Hippocampal formation (tissue), 2 donors: Measurements from ENCODE around the gene BMP8B.
"Not testable (repeated sequence)": the region's sequence is repeated elsewhere in the genome, so short reads cannot be mapped to it uniquely, and the experiment has no call there.

Experiments used
- DNase-seq, 2 donors: peaks; one replicate each; lab custom pipeline; 2025; lab: John Stamatoyannopoulos, UW

BMP8B gene

GRCh38 chr1:39778463-39779099 lies 10.1 kb downstream of the BMP8B start:
- not testable (repeated sequence) for DNase-seq

- DNase-seq, result not testable (repeated sequence)
Observed at GRCh38 chr1:39777896-39778295, 10.8 kb downstream of the BMP8B start.

GRCh38 chr1:39777306-39777705 lies 11.4 kb downstream of the BMP8B start:
- no peak for DNase-seq

GRCh38 chr1:39776886-39777285 lies 11.8 kb downstream of the BMP8B start:
- DNase-seq, result no peak

GRCh38 chr1:39776400-39776713 lies 12.3 kb downstream of the BMP8B start:
- DNase-seq, result no peak

GRCh38 chr1:39775676-39776399 lies 12.8 kb downstream of the BMP8B start:
- not testable (repeated sequence) for DNase-seq

GRCh38 chr1:39775141-39775540 lies 13.5 kb downstream of the BMP8B start:
- DNase-seq, result not testable (repeated sequence)

- not testable (repeated sequence) for DNase-seq
Observed at GRCh38 chr1:39773369-39773979, 15.2 kb downstream of the BMP8B start.

- not testable (repeated sequence) for DNase-seq
Observed at GRCh38 chr1:39771022-39771532, 17.6 kb downstream of the BMP8B start, which contains the start of gene OXCT2. Gene OXCT2 (minus strand): TSS chr1:39771348. CDS start chr1:39771255, 93 bp downstream.

GRCh38 chr1:39770100-39771021 lies 18.3 kb downstream of the BMP8B start:
- DNase-seq, result not testable (repeated sequence)

GRCh38 chr1:39769502-39769901 lies 19.2 kb downstream of the BMP8B start:
- DNase-seq, result not testable (repeated sequence)

- not testable (repeated sequence) for DNase-seq
Observed at GRCh38 chr1:39766466-39766865, 22.2 kb downstream of the BMP8B start.

GRCh38 chr1:39764512-39764911 lies 24.2 kb downstream of the BMP8B start:
- DNase-seq, result not testable (repeated sequence)

- not testable (repeated sequence) for DNase-seq
Observed at GRCh38 chr1:39763619-39764374, 24.9 kb downstream of the BMP8B start.

- no peak for DNase-seq
Observed at GRCh38 chr1:39762550-39763540, 25.8 kb downstream of the BMP8B start.

GRCh38 chr1:39761557-39762260 lies 27.0 kb downstream of the BMP8B start:
- DNase-seq, result no peak

- DNase-seq, result no peak
Observed at GRCh38 chr1:39761016-39761415, 27.6 kb downstream of the BMP8B start.

GRCh38 chr1:39760074-39761008 lies 28.3 kb downstream of the BMP8B start:
- no peak for DNase-seq
